Right ventricle myocardium superior (tissue), 1 donor: ENCODE data around the gene ATP7A. TPM values are rescaled to one million over a fixed set of nuclear protein-coding genes. Genes with fewer than 3 reads are reported as not detected.

ENCODE experiments used
- ATAC-seq: fragments of 200-7000 bp; cut with Tn5 transposase; one replicate; pipeline ENCODE4 v1.9.1; 2020; ENCODE audit warnings: mild to moderate bottlenecking; ENCODE audit not compliant: poor library complexity
- DNase-seq: peaks from one replicate; pipeline ENCODE4 v3.0.0-alpha.2; 2020
- intact Hi-C: fragments of 100-400 bp; cut with DNase I; formaldehyde crosslinking; loops from one replicate; pipeline ENCODE4 v1.11.2; 2022
- total RNA-seq: library from RNA; stranded (reverse); fragmentation: NEBNext Ultra II Directional; extraction: Animal tissue kit (Norgen Biotek cat#: 25700); gene quantifications from one replicate; pipeline ENCODE4 v1.2.1, GENCODE V29; 2021
- donor health status: DM: no; HTN: yes; CAD: no; lungs with severe emphysema.

ATP7A gene
- total RNA-seq, 1 donor from 2014 or later, result 4.5 TPM

- intact Hi-C loops, result no loop called here
- DNase-seq (no peak), ATAC-seq (no peak)
Measured at GRCh38 chrX:78092296-78092695, 181.8 kb downstream of the ATP7A start.

GRCh38 chrX:78098108-78098507 lies 187.6 kb downstream of the ATP7A start:
- no peak for ATAC-seq
- intact Hi-C loops, result no loop called here

More at GRCh38 chrX:78098108-78098507, 187.6 kb downstream of the ATP7A start:
- no peak for DNase-seq

Other genes starting within 250 kb of the ATP7A start
- 75.2 TPM for gene ATRX, start 124.5 kb upstream of the ATP7A start, total RNA-seq
- gene MAGT1, start 15.3 kb upstream of the ATP7A start, total RNA-seq, result 50.4 TPM
- gene COX7B, start 11.2 kb upstream of the ATP7A start, total RNA-seq, result 1,688 TPM
- not detected for gene PGAM4, start 58.9 kb downstream of the ATP7A start, total RNA-seq
- 407 TPM for gene PGK1, start 193.6 kb downstream of the ATP7A start, total RNA-seq
- gene TAF9B, start 229.0 kb downstream of the ATP7A start, total RNA-seq, result 16.3 TPM